Adipose tissue (tissue), 3 donors: Measurements from ENCODE around the gene DNAH17. TPM values are rescaled to one million over a fixed set of nuclear protein-coding genes. Genes with fewer than 3 reads are reported as not detected.
"Not testable (repeated sequence)": the region's sequence is repeated elsewhere in the genome, so short reads cannot be mapped to it uniquely, and the experiment has no call there.

Experiments used
- H3K27ac ChIP-seq: one replicate; pipeline ENCODE4 v1.5.1; 2013; ENCODE audit warnings: low read depth, low read length
- WGBS, 3 donors: extraction: QIAGEN DNeasy Blood & Tissue Kit; methylation state at CpG; one replicate each; pipeline ENCODE4 v1.1.7; 2013; 5-methylcytosine and 5-hydroxymethylcytosine counted together
- polyA plus RNA-seq, 3 donors: library from polyadenylated mRNA; stranded (reverse); fragments of 200-250 nt; gene quantifications; one replicate each; pipeline ENCODE4 v1.2.3, GENCODE V29; 2013
- donor health status: healthy with polysubstance abuse.
- donor health status: Bipolar disorder and iron deficiency.
- donor health status: healthy.

DNAH17 gene
- polyA plus RNA-seq, 3 donors, result 0.35 to 4.8 (median 4.4) TPM

GRCh38 chr17:78477913-78478756 is 99.1 kb downstream of the DNAH17 start:
- WGBS, 3 donors, result 86 to 89% (median 86%) methylated on average over 2 of the region's 2 CpGs
- no peak overlapping the region for H3K27ac ChIP-seq

GRCh38 chr17:78476973-78477372 is 100.2 kb downstream of the DNAH17 start:
- no peak overlapping the region for H3K27ac ChIP-seq
- WGBS, 3 donors, result 60 to 88% (median 86%) methylated on average over 5 of the region's 5 CpGs

GRCh38 chr17:78476149-78476548 is 101.0 kb downstream of the DNAH17 start:
- 93 to 96% (median 96%) methylated on average over 28 of the region's 28 CpGs for WGBS, 3 donors
- H3K27ac ChIP-seq, result no peak overlapping the region

- 52 to 77% (median 72%) methylated on average over 16 of the region's 16 CpGs for WGBS, 3 donors
- H3K27ac ChIP-seq, result no peak overlapping the region
These were observed 102.0 kb downstream of the DNAH17 start for GRCh38 chr17:78475211-78475610.

- 65 to 76% (median 74%) methylated on average over 18 of the region's 18 CpGs for WGBS, 3 donors
- H3K27ac ChIP-seq, result no peak overlapping the region
These were observed 102.5 kb downstream of the DNAH17 start for GRCh38 chr17:78474614-78475146.

GRCh38 chr17:78473951-78474613 is 103.1 kb downstream of the DNAH17 start:
- WGBS, 3 donors, result 31 to 92% (median 86%) methylated on average over 12 of the region's 12 CpGs
- H3K27ac ChIP-seq, result no peak overlapping the region

- no peak overlapping the region for H3K27ac ChIP-seq
- 69 to 80% (median 73%) methylated on average over 25 to 29 of the region's 29 CpGs for WGBS, 3 donors
These were observed 104.9 kb downstream of the DNAH17 start for GRCh38 chr17:78472035-78472905.

GRCh38 chr17:78471635-78472034 is 105.6 kb downstream of the DNAH17 start:
- H3K27ac ChIP-seq, result no peak overlapping the region
- WGBS, 3 donors, result 91 to 95% (median 94%) methylated on average over 12 of the region's 12 CpGs

- no peak overlapping the region for H3K27ac ChIP-seq
- whole genome bisulfite sequencing, 3 donors, result 91 to 93% (median 93%) methylated on average over 7 of the region's 7 CpGs
These were observed 107.8 kb downstream of the DNAH17 start for GRCh38 chr17:78469443-78469842.

GRCh38 chr17:78468366-78468765 is 108.8 kb downstream of the DNAH17 start:
- no peak overlapping the region for H3K27ac ChIP-seq
- WGBS, 3 donors, result 84 to 88% (median 86%) methylated on average over 12 of the region's 12 CpGs

- no peak overlapping the region for H3K27ac ChIP-seq
- WGBS, 3 donors, result 83 to 93% (median 92%) methylated on average over 26 of the region's 26 CpGs
These were observed 110.1 kb downstream of the DNAH17 start for GRCh38 chr17:78466786-78467715.

GRCh38 chr17:78466109-78466785 is 110.9 kb downstream of the DNAH17 start:
- WGBS, 3 donors, result 81 to 86% (median 84%) methylated on average over 18 to 19 of the region's 19 CpGs

GRCh38 chr17:78462148-78462547 is 115.0 kb downstream of the DNAH17 start:
- no peak overlapping the region for H3K27ac ChIP-seq
- 59 to 68% (median 61%) methylated on average over 8 of the region's 8 CpGs for WGBS, 3 donors

More at GRCh38 chr17:78466109-78466785, 110.9 kb downstream of the DNAH17 start:
- not testable (repeated sequence) for H3K27ac ChIP-seq

GRCh38 chr17:78461799-78462053 is 115.5 kb downstream of the DNAH17 start:
- no peak overlapping the region for H3K27ac ChIP-seq
- 56 to 66% (median 66%) methylated on average over 6 of the region's 6 CpGs for WGBS, 3 donors

- 75 to 91% (median 89%) methylated on average over 34 of the region's 34 CpGs for WGBS, 3 donors
- H3K27ac ChIP-seq, result no peak overlapping the region
These were observed 116.0 kb downstream of the DNAH17 start for GRCh38 chr17:78460951-78461798.

GRCh38 chr17:78460176-78460675 is 117.0 kb downstream of the DNAH17 start:
- 82 to 84% (median 83%) methylated on average over 11 of the region's 11 CpGs for WGBS, 3 donors
- no peak overlapping the region for H3K27ac ChIP-seq
